ENCODE results near the gene PLA2G12B.
"Not testable (repeated sequence)": the region's sequence is repeated elsewhere in the genome, so short reads cannot be mapped to it uniquely, and the experiment has no call there.

The PLA2G12B gene

GRCh38 chr10:72954596-72955554, at the start of gene PLA2G12B:
PLA2G12B (minus strand) TSS chr10:72954806; CDS start chr10:72954685, 121 bp downstream.
- H3K4me3 ChIP-seq (ENCODE audit: low read depth, low read length): no peak within 1 kb of the TSS
- no peak within 1 kb of the TSS for H3K27ac ChIP-seq
- H3K9ac ChIP-seq: no peak within 1 kb of the TSS
- no peaks in the 10 kb centered on the region for H3K79me2 ChIP-seq
- no peak for TF ChIP-seq CTCF (IDR thresholded peaks at IDR 0.05)
- no peaks in the 10 kb centered on the region for H3K9me3 ChIP-seq (ENCODE audit: control insufficient read depth, low read length)
- no peaks in the 10 kb centered on the region for H3K36me3 ChIP-seq (ENCODE audit: control insufficient read depth, insufficient read depth, low read length)
- no peaks in the 10 kb centered on the region for H3K27me3 ChIP-seq (ENCODE audit: control insufficient read depth, insufficient read depth, low read length)
- H3K4me2 ChIP-seq (ENCODE audit: low read length): no peak within 1 kb of the TSS
- no peak within 1 kb of the TSS for H2AFZ ChIP-seq
- no peaks in the 10 kb centered on the region for H3K4me1 ChIP-seq

- H3K9me3 ChIP-seq (ENCODE audit: control insufficient read depth, low read length): no peaks in the 10 kb centered on the region
- no peaks in the 10 kb centered on the region for H3K27me3 ChIP-seq (ENCODE audit: control insufficient read depth, insufficient read depth, low read length)
- no peak overlapping the region for H3K4me2 ChIP-seq (ENCODE audit: low read length)
- no peak overlapping the region for H3K27ac ChIP-seq
- no peaks in the 10 kb centered on the region for H3K36me3 ChIP-seq (ENCODE audit: control insufficient read depth, insufficient read depth, low read length)
- H3K79me2 ChIP-seq: no peaks in the 10 kb centered on the region
- no peak overlapping the region for H2AFZ ChIP-seq
- H3K4me3 ChIP-seq (ENCODE audit: low read depth, low read length): no peak overlapping the region
- H3K9ac ChIP-seq: no peak overlapping the region
- no peaks in the 10 kb centered on the region for H3K4me1 ChIP-seq
- no peak for TF ChIP-seq CTCF (IDR thresholded peaks at IDR 0.05)
Observed at GRCh38 chr10:73003822-73004221, 49.2 kb upstream of the PLA2G12B start.

- no peak overlapping the region for H3K9ac ChIP-seq
- H3K27me3 ChIP-seq (ENCODE audit: control insufficient read depth, insufficient read depth, low read length): no peaks in the 10 kb centered on the region
- no peak overlapping the region for H3K27ac ChIP-seq
- no peak overlapping the region for H3K4me3 ChIP-seq (ENCODE audit: low read depth, low read length)
- no peak overlapping the region for H3K4me2 ChIP-seq (ENCODE audit: low read length)
- no peak overlapping the region for H2AFZ ChIP-seq
- no peaks in the 10 kb centered on the region for H3K79me2 ChIP-seq
- no peaks in the 10 kb centered on the region for H3K36me3 ChIP-seq (ENCODE audit: control insufficient read depth, insufficient read depth, low read length)
- no peaks in the 10 kb centered on the region for H3K9me3 ChIP-seq (ENCODE audit: control insufficient read depth, low read length)
- no peaks in the 10 kb centered on the region for H3K4me1 ChIP-seq
- TF ChIP-seq CTCF (IDR thresholded peaks at IDR 0.05): no peak
Observed at GRCh38 chr10:73000973-73001372, 46.4 kb upstream of the PLA2G12B start.

DNA sequence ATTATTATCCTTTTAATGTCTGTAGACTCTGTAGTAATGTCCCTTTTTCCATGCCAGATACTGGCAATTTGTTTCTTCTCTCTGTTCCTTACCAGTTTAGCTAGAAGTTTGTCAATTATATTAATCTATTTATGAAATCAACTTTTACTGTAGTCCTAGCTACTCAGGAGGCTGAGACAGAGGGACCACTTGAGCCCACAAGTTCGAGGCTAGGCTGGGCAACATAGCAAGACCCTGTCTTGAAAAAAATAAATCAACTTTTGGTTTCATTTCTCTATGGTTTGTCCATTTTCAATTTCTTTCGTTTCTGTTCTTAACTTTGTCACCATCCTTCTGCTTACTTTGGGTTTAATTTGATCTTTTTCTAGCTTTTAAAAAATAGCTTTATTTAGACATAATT, 42.5 kb upstream of the PLA2G12B start:
- Histone ChIP-seq H3K4me3 (ENCODE audit: low read depth, low read length) (no peak overlapping the region), H3K79me2 (no peaks in the 10 kb centered on the region), H3K4me1 (no peaks in the 10 kb centered on the region), H2AFZ (no peak overlapping the region), H3K9me3 (ENCODE audit: control insufficient read depth, low read length) (no peaks in the 10 kb centered on the region), H3K36me3 (ENCODE audit: control insufficient read depth, insufficient read depth, low read length) (no peaks in the 10 kb centered on the region), H3K27ac (no peak overlapping the region), H3K4me2 (ENCODE audit: low read length) (no peak overlapping the region), H3K9ac (no peak overlapping the region), H3K27me3 (ENCODE audit: control insufficient read depth, insufficient read depth, low read length) (no peaks in the 10 kb centered on the region)
- no peak for TF ChIP-seq CTCF (IDR thresholded peaks at IDR 0.05)

DNA sequence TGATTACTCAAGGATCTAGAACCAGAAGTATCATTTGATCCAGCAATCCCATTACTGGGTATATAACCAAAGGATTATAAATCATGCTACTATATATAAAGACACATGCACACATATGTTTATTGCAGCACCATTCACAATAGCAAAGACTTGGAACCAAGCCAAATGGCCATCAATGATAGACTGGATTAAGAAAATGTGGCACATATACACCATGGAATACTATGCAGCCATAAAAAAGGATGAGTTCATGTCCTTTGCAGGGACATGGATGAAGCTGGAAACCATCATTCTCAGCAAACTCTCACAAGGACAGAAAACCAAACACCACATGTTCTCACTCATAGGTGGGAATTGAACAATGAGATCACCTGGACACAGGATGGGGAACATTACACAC, 40.9 kb upstream of the PLA2G12B start:
- not testable (repeated sequence) for H2AFZ ChIP-seq; H3K27me3 ChIP-seq (ENCODE audit: control insufficient read depth, insufficient read depth, low read length); H3K27ac ChIP-seq; H3K9me3 ChIP-seq (ENCODE audit: control insufficient read depth, low read length); H3K79me2 ChIP-seq; H3K4me3 ChIP-seq (ENCODE audit: low read depth, low read length); H3K4me2 ChIP-seq (ENCODE audit: low read length); H3K36me3 ChIP-seq (ENCODE audit: control insufficient read depth, insufficient read depth, low read length); H3K9ac ChIP-seq; H3K4me1 ChIP-seq

GRCh38 chr10:72989771-72990170, 35.2 kb upstream of the PLA2G12B start:
- H3K27ac ChIP-seq; H3K9ac ChIP-seq; H3K9me3 ChIP-seq (ENCODE audit: control insufficient read depth, low read length); H2AFZ ChIP-seq; H3K4me2 ChIP-seq (ENCODE audit: low read length); H3K4me3 ChIP-seq (ENCODE audit: low read depth, low read length); H3K79me2 ChIP-seq; H3K36me3 ChIP-seq (ENCODE audit: control insufficient read depth, insufficient read depth, low read length); H3K4me1 ChIP-seq; H3K27me3 ChIP-seq (ENCODE audit: control insufficient read depth, insufficient read depth, low read length): not testable (repeated sequence)

DNA sequence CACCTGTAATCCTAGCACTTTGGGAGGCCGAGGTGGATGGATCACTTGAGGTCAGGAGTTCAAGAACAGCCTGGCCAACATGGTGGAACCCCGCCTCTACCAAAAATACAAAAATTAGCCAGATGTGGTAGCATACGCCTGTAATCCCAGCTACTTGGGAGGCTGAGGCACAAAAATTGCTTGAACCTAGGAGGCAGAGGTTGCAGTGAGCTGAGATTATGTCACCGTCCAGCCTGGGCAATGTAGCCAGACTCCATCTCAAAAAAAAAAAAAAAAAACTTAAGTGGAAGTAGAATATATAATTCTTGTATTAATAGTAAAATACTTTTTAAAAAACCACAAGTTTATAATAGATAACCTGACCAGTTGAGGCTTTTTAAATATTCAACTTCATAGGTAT, 30.0 kb upstream of the PLA2G12B start:
- not testable (repeated sequence) for H3K27me3 ChIP-seq (ENCODE audit: control insufficient read depth, insufficient read depth, low read length); H3K27ac ChIP-seq; H3K36me3 ChIP-seq (ENCODE audit: control insufficient read depth, insufficient read depth, low read length); H3K9me3 ChIP-seq (ENCODE audit: control insufficient read depth, low read length); H3K4me2 ChIP-seq (ENCODE audit: low read length); H3K9ac ChIP-seq; H3K79me2 ChIP-seq; H3K4me3 ChIP-seq (ENCODE audit: low read depth, low read length); H3K4me1 ChIP-seq; H2AFZ ChIP-seq

All from parathyroid adenoma (tissue), 2 donors.